Skin of body (tissue), 2 donors: ENCODE data around the gene CILP2. TPM values are rescaled to one million over a fixed set of nuclear protein-coding genes. Genes with fewer than 3 reads are reported as not detected.

Source experiments
- DNase-seq: peaks from one replicate; lab custom pipeline; 2025; lab: John Stamatoyannopoulos, UW
- total RNA-seq: library from RNA; depleted of rRNA; stranded (reverse); fragments of >200 nt; gene quantifications from one replicate; pipeline ENCODE4 v1.2.3, GENCODE V29; 2014

CILP2 gene
- total RNA-seq, 1 donor from 2014 or later, result 0.49 TPM

GRCh38 chr19:19563348-19563848, 25.3 kb downstream of the CILP2 start:
- no peak for DNase-seq

DNA sequence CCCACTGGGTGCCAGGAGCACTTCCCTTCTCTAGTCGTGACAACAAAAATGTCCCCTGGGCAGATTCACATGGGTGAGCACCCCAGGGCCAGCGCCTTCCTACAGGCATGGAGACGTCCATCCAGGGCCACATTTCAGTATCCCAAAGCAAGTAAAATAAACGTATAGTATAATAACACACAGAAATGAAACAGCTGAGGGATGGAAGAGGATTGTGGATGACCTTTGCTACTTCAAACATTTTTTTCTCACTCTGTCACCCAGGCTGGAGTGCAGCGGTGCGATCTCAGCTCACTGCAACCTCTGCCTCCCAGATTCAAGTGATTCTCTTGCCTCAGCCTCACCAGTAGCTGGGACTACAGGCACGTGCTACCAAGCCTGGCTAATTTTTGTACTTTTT, 28.2 kb downstream of the CILP2 start:
- DNase-seq, result no peak

GRCh38 chr19:19567391-19567790, 29.3 kb downstream of the CILP2 start:
- DNase-seq, result no peak

- no peak for DNase-seq
Measured at GRCh38 chr19:19568802-19569756, 31.0 kb downstream of the CILP2 start.

- DNase-seq, result no peak
Measured at GRCh38 chr19:19570571-19570970, 32.5 kb downstream of the CILP2 start.

- no peak for DNase-seq
Measured at GRCh38 chr19:19571071-19571786, 33.2 kb downstream of the CILP2 start.

DNA sequence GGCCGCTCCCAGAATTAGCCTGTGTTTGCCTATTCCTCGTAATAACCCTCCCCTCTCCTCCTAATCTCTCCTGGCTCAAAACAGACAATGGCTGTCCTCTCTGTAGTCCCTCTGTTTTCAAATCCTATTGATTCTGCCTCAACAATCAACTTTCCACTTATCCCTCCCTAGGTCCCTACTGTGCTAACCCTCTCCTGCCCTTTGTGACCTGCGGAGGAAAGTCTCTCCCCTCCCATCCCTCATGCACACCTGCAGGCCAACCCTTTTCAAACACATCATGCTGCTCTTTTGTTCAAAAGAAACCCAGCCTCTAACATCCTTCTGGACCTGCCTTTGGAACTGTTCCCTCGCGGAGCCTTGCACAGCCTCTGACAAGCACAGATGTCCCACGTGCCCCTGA, 37.3 kb downstream of the CILP2 start:
- no peak for DNase-seq

GRCh38 chr19:19578252-19578651, 40.2 kb downstream of the CILP2 start:
- no peak for DNase-seq

GRCh38 chr19:19579533-19580361, 41.7 kb downstream of the CILP2 start:
- DNase-seq, result no peak

DNA sequence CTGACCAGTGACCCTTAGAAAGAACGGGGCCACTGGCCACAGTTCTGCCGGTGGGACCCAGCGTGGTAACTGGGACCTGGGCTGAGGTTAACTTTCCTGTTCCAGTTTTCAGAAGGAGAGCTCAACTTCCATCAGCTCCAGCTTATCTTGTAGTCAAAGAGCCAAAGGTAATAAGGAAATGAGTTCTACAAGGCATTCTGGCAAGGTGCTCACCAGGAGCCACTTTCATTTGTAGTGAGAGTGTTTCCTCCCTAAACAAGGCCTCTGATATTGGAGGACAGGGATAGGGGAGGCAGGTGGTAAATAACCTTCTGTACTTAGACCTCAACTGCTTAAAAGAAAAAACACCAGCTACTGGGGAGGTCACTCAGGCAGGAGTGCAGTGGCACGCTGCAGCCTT, 42.4 kb downstream of the CILP2 start:
- DNase-seq, result no peak

DNA sequence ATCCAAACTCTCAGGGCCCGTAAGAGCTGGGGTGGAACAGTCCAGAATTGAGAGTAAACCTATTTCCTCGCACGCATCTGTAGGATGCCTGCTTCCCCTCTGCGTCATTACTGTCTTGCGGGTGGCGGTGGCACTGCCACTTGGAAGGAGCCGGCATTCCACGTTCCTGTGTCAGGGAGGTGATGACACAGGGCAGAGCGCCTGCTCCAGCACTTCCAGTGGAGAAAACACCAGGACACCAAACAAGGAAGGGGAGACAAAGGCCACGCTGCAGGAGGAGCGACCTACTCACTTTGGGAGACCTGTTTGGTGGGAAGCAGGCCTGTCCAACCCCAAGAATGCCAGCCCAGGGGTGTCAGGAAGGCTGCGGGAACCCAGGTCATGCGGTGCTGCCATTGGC, 43.3 kb downstream of the CILP2 start:
- DNase-seq, result no peak

- no peak for DNase-seq
Measured at GRCh38 chr19:19582471-19582870, 44.4 kb downstream of the CILP2 start.

- no peak for DNase-seq
Measured at GRCh38 chr19:19584356-19584755, 46.3 kb downstream of the CILP2 start.

DNA sequence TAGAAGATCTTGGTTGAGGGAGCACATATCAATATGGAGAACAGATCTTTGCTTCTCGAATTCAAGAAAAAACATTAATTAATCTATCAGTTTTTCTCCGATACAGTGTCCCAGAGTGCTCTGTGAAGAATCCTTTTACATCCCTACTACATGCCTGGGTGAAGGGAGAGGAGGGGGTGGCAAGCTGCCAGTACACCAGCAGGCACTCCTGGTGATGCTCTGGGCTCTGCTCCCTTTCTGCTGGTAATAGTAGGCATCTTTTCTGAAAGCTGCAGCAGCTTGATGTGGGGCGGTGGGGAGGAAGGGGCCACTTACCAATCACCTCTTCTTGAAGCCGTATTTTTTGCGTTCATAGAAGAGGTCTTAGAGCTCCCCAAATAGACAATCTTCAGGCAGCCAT, 49.7 kb downstream of the CILP2 start:
- no peak for DNase-seq

- no peak for DNase-seq
Measured at GRCh38 chr19:19588546-19588945, 50.5 kb downstream of the CILP2 start.

DNA sequence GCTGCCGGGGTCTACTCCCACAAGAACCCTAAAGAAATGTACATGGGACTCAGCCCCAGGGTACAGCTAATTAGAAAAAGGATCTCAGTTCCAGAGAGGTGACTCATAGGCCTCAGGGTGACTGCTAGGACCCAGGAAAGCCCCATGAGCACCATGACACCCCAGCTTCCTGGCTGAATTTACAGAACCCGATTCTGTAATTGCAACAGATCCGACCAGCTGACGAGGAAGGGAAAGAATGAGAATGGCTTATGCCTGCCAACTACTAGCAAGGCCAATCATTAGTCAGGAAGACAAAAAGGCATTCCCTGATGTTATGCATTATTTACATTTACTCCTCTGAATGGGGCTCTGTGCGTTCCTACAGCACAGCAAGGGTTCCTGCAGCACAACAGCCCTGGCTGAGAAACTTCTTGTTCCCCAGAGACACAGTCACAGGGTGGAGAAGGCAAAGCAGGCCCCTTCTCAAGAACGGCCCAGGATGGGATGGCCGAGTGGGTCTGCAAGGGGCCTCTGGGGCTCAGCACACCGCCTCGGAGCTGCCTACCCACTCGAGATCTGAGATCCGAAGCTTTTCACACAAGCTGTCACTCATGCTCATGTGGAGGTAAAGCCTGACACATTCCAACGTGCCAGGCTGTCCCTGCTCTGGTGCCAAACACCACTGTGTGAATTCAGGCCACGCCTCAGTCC, 53.2 kb downstream of the CILP2 start:
- DNase-seq, result peak; percentile 96

DNA sequence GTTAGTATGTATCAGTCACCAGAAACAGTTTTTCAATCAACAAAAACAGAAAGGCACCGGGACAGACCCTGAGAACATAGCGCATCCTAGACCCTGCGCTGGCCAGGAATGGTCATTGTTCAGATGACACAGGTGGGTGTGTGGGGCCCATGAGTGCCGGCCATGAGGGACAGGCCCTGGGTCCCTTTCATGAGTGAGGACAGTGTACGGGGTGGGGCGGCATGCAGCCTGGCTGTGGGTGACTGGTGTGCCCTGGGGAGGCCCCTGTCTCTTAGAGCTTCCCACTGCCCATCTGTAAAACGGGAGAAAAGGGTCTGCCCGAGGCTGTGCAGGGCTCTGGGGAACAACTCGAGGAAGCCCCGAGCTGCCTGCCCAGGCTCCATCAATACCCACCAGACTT, 54.6 kb downstream of the CILP2 start:
- DNase-seq, result no peak

GRCh38 chr19:19594381-19594780, 56.3 kb downstream of the CILP2 start:
- DNase-seq, result no peak

DNA sequence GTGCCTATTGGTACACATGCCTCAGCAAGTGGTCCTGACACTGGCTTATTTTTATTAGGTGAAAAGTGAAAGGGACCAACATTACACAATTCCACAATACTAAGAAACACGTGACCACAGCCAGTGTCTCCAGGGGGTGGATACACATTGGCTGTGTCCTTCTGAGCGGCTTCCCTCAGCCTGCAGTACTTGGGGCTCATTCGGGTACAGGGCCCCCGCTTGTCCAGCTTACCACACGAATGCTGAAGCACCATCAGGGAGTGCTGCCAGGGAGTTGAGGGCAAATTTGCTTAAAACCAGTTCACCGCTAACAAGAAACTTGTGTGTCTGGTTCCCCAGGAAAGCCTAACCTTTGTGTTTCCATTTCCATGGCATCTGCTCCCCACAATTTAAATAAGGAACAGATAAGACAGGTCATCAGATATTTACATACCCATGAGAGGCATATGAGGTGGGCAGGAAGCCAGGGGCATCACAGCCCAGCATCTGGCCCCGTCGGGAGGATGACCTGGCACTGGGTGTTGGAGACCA, 57.2 kb downstream of the CILP2 start:
- no peak for DNase-seq
